HG02943 (cell line): Measurements from ENCODE around the gene RBM6.
"Not testable (repeated sequence)": the region's sequence is repeated elsewhere in the genome, so short reads cannot be mapped to it uniquely, and the experiment has no call there.

ENCODE experiments used
- ATAC-seq: cut with Tn5 transposase; IDR thresholded peaks from one replicate; pipeline ENCODE4 v1.9.1; 2021; ENCODE audit warnings: mild to moderate bottlenecking, low read depth, moderate library complexity; ENCODE audit not compliant: unreplicated experiment

RBM6 gene, protein sequence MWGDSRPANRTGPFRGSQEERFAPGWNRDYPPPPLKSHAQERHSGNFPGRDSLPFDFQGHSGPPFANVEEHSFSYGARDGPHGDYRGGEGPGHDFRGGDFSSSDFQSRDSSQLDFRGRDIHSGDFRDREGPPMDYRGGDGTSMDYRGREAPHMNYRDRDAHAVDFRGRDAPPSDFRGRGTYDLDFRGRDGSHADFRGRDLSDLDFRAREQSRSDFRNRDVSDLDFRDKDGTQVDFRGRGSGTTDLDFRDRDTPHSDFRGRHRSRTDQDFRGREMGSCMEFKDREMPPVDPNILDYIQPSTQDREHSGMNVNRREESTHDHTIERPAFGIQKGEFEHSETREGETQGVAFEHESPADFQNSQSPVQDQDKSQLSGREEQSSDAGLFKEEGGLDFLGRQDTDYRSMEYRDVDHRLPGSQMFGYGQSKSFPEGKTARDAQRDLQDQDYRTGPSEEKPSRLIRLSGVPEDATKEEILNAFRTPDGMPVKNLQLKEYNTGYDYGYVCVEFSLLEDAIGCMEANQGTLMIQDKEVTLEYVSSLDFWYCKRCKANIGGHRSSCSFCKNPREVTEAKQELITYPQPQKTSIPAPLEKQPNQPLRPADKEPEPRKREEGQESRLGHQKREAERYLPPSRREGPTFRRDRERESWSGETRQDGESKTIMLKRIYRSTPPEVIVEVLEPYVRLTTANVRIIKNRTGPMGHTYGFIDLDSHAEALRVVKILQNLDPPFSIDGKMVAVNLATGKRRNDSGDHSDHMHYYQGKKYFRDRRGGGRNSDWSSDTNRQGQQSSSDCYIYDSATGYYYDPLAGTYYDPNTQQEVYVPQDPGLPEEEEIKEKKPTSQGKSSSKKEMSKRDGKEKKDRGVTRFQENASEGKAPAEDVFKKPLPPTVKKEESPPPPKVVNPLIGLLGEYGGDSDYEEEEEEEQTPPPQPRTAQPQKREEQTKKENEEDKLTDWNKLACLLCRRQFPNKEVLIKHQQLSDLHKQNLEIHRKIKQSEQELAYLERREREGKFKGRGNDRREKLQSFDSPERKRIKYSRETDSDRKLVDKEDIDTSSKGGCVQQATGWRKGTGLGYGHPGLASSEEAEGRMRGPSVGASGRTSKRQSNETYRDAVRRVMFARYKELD

DNA sequence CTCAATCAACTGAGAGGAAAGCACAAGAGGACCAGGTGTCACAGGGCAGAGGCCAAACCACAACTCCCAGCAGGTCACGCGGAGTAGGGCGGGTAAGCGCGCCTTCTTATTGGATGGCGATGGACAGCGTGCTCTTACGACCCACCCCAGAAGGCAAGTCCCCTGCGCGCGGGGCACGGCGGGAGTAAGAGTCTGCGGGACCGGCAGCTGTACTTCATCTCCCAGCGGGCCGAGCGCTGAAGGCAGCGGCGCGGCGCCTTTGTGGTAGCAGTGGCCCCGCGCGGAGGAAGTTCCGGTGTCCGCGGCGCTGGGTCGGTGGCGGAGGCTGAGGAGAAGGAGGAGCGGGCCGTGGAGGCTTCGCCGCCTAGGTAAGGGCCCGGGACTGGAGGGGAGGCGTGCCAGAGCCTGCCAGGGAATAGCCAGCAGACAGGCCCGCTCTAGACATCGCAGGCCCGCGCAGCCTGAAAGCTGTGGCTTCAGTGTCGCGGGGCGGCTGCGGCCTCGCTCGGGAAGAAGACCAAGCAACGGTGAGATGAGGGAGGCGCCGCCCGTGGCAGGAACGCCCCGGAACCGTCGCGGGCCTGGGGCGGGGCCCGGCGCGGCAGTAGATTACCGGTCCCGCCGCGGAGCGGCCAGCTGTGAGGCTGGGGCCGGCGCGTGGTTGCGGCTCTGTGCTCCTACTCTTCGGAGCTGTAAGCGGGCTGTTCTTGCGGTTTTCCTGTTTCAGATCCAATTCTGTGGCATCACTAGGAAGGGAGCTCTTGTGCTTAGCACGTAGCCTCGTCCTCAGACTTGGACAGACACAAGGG is at the start of gene RBM6:
TSS of gene RBM6 (plus strand) at position 293 of the 809 bp plus-strand sequence. CDS start 22,492 bp downstream, outside the sequence.
- ATAC-seq, result peak; percentile 85

DNA sequence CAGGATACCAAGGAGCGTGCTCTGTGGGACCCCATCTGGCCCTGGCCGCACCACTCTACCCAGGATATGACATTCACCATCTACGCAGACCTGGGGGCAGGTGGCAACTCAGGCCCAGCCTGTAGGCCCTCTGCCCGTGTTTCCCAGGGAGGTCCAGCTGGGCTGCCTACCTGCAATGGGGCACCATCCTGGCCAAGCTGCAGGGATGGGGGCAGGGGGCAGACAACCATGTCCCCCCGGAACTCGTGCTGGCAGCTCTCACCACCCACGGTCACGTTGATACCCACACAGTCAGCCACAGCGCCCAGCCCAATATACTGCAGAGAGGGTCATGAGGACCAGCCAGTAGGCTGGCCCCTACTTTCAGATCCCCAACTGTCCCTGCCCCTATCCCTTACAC is 44.2 kb upstream of the RBM6 start:
- ATAC-seq, result no peak

DNA sequence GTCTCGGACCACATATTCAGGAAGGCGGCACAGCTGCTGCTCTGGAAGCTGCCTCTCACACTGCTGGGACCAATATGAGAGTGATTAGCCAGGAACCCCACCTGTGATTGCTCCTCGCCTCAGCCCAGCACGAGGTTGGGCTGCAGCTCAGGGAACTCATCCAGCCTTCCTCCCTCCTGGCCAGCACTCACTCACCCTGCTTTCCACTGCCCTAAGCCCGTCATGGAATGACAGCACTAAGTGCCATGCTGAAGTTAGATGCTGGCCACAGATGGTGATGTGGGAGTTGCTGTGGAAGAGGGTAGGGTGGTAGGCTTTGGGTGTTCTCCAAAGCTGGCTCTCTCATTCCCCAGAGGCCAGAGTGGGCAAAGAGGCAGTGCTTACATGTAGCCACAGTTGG is 43.6 kb upstream of the RBM6 start:
- no peak for ATAC-seq

DNA sequence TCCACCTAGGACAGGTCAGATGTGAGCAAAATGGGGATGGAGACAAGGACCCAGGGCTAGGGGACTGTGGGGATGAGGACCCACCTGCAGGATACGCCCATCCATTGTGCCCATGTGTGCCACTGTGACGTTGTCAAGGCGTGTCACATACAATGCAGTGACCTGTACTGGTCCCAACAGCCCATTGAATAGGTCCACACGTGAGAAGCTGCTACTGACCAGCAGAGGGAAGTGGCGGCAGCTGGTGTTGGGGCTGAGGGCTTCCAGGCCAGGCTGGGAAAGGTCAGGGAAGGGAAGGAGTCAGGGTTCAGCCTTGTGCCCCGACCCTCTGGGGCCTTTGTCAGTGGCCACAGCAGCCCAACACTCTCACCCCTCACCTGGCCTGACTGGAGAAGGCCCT is 41.0 kb upstream of the RBM6 start:
- ATAC-seq, result no peak

DNA sequence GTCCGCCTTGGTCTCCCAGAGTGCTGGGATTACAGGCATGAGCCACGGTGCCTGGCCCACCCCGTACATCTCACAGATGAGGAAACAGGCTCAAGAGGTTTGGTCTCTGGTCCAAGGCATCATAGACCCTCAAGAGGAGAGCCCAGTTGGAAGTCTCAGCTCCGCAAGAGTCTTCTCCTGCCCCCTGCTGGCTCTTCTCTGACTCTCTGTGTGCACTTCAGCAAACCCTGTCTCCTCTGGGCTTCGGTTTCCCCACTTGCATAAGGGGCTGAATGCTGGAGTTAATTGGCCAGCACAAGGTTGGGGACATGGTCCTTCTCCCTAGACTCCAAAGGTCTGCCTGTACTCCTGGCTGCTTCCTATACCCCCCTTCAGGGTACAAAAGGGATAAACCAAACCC is 40.1 kb upstream of the RBM6 start:
- no peak for ATAC-seq

DNA sequence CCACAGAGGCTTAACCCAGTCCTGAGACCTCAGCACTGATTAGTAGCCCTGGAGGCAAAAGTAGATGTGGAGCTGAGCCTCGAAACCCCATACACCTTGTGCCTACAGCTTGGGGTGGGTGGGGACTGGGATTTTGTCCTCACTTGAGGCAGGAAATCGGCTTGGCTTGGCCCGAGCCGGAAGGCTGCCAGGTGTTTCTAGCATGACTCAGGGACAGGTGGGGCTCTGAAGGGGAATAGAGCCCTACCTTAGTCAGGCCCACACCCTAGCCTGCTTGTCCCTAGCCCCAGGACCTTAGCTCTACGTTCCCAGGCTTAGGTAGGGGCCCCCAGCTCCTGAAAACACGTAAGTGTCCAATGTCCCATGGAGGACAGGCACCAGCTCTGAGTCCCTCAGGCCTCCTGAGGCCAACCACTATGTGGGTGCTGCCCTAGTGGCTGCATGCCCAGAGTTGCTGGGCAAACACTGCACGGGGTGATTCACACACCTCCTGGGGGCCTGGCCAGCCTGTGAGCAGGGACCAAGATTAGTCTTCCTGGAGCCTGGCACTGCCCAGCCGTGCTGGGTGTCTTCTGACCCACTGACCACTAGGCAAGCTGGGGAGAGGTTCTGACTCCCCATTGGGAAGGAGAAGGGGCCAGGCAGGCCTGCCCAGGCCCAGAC is 39.3 kb upstream of the RBM6 start:
- ATAC-seq, result no peak

DNA sequence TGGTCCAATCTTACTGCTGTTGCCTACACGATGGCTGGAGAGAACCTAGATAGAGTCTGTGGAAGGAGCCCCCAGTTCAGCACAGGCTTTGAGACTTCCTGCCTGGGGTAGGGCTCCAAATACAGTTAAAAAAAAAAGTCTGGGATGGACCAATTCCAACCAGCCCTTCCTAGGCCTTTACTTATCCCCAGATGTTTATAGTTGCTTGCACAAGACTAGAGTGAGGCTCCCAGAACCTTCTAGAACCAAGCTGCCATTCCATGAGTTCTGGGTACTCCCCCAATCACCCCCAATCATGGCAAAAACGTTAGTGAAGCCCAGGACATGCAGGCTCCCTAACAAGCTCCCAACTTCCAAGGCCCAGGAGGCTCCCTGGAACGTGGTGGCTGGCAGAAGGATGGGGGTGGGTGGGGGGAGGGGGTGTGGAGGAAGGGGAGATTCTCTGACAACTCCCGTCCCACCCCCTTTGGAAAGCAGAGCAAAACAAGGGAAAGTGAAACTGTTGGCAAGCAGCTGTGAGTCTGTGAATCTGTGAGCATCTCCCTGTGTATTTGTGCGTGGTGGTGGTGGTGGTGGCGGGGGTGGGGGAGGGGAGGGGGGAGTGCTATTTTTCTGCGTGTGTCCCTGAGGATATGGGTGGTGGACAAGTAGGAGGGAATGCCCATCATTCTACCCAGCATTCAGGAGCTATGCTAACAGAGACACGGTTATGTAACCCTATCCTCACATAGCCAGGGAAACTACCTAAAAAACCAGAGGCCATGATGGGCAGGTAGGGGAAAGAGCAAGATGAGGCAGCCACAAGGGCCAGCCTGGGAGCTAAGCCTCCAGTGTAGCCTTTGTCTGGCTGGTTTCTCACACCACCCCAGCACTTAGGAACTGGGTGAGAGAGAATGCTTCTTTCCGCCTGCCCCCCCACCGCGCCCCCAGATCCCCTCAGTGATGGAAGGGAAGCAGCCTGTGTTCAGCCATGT is 38.3 kb upstream of the RBM6 start:
- no peak for ATAC-seq

DNA sequence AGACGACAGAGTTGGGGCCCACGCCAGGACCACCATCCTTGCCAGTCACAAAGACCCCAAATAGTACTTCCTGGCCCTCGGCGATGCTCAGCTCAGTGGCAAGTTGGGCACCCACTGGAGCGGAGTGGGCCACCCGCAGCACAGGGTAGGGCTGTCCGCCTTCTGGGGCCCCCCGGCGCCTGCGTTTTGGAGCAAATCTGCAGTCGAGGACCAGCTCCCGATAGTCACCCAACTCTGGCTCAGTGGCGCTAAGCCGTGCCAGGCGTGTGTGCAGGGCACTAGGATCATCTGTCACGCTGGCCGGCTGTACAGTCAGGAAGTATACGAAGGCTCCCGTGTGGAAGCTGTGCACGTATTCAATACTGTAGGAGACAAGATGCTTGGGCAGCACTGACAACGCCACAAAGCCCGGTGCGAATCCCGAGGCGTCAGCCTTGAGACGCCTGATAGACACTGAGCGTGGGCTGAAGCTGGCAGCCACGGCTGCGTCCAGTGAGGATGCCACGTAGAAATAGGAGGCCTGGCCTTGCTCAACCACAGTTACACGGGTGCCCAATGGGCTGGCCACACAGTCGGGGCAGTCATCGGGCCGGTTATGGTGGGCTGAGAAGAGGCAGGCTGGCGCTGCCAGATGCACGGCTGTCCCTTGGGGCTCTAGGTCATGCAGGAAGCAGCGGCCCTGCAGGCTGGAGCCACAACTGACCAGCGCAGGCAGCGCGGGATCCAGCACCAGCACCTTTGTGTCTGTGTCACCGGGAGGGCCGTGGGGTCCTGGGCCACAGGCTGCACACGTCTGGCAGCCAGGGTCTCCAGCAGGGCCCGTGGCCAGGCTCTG is 37.2 kb upstream of the RBM6 start:
- ATAC-seq, result no peak

DNA sequence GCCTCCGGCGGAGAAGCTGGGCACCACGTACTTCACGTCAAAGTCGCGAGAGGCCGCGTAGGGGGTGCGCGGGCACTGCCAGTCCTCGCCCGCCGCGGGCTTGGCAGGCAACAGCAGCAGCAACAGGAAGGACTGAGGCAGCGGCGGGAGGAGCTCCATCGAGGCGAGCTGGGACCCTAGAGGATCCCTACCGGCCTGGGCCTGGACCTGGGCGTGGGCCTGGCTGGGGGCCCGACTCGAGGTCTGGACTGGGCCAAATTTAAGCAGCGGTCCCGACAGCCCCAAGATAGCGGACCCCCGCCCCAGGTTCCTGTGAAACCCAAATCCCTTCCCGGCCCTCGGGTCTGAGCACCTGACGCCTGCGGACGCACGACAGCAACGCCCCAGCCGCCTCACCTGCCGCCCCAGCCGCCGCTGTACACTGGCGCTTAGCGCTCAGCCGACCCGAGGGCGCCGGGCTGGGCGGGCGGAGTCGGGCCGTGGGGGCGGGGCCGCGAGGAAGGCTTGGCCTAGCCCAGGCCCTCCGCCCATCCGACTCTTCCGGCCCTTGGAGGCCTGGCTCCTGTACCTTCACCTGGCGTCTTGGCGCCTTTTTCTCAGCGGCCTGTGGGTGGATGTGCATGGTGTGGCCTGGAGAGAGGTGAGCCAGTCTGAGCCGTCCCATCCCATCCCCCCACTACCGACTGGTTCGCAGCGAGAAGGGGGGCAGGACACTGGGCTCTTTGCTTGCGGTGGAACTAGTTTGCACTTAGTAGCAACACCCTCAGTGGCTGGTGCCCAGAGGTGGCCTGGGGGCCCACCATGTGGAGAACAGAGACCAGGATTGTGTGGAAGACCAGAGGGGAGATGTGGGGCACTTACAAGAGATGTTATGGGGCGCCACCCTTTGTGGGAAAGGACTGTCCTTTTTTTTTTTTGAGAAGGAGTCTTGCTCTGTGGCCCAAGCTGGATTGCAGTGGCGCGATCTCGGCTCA is 36.2 kb upstream of the RBM6 start, which contains the start of gene MST1R:
TSS of gene MST1R (minus strand) at position 423 of the 974 bp plus-strand sequence. CDS start at position 159, 264 bp downstream.
- peak; percentile 57 for ATAC-seq

DNA sequence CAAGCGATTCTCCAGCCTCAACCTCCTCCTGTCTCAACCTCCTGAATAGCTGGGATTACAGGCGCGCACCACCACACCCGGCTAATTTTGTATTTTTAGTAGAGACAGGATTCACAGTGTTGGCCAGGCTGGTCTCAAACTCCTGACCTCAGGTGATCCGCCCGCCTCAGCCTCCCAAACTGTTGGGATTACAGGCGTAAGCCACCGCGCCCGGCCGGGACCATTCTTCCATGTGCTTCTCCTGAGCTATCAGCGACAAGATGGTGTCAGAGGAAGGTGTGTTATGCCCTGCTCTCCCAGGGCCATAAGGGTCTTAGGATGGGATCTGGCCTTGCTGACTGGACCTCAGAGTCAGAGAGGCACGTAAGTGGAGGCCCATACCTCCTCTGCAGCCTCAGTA is 35.5 kb upstream of the RBM6 start:
- not testable (repeated sequence) for ATAC-seq

DNA sequence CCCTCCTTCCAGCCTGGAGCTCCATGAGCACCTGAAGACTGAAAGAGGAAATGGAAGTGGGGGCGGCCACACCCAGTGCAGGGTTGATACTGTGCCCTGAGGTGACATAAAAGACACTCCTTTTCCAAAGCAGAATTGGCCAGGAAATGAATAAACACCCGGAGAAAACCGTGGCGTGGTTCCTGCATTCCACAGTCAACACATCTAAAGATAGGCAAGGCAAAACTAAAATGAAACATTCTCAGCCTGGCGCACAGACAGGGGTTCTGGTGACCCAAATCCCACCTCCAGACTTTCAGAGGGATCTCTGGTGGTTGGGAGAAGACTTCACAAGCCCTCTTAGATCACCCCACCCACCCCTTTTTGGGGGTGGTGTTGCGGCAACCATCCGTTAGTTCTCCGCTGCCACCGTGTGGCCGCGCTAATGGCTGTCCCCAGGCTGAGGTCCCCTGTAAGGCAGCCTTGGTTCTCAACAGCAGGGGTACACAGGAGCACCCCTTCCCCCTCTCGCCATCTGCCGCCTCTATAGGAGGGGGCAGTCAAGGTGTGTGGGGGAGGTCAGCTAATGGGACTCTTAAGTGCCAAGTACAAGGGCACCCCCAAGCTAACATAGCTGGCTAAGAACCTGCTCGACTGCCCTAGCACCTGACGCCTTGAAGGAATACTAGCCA is 33.7 kb upstream of the RBM6 start:
- ATAC-seq, result no peak

DNA sequence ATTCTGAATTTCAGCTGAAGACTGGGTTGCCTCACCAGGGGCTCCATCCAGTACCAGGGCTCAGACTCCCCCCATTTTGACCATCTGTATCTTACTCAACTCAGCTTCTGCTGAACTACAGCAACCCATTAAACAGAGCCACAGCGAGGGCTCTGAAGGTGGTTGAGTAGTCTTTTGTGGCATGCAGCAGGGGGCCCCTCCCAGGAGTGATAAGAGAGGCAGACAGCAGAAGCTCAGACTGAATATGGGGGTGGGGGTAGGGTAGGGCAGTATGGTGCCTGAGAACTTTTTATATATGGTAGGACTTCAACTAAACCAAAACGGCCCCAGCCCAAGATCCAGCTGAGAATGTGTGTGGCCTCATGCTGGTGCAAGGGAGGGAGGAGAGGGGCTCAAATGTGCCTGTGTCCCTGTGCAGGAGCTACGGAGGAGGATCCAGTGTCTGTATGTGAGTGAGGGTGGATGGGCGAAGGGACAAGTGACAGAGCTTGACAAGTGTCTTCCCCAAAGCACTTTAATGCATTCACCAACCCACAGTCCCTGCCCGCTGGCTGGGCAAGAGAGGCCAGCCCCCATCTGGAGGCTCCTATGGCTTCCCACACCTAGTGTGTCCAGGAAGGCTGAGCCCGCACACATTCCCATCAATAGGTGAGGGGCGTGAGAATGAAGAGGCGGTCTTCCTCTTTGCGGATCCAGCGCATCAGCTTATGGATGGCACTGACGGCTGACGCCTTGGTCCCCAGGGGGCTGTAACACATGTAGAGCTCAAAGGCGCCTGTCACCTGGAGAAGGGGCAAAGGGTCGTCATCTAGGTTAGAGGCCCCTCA is 31.4 kb upstream of the RBM6 start:
- no peak for ATAC-seq

DNA sequence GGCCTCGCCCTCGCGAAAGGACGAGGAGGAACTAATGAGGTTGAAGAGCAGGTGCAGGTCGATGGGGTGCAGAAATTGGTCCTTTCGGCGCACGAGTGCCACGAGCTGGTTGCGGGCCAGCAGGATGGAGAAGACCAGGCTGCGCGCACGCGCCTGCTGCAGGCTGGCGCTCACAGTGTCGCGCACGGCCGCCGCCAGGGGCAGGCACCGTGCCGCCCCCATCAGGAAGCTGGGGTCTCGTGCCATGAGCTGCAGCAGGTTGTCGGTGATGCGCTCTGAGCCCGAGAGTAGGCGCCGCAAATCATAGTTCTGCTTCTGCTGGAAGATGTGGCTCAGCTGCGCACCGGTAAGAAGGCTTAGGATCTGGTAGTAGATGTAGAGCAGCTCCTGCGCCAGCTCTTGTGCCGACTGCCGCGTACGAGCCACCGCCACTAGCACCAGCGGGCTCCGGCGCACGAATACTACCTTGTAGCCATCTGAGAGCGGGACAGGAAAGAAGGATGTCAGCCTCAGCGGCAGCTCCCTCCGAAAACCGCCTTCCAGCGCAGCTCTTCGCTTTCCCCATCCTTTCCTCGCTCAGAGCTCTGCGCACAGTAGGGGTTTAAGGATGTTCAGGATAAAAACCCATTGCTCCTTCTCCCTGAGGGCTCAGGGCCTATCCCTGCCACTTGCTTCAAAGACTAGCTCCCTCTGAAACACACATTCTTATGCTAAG is 29.4 kb upstream of the RBM6 start:
- no peak for ATAC-seq

DNA sequence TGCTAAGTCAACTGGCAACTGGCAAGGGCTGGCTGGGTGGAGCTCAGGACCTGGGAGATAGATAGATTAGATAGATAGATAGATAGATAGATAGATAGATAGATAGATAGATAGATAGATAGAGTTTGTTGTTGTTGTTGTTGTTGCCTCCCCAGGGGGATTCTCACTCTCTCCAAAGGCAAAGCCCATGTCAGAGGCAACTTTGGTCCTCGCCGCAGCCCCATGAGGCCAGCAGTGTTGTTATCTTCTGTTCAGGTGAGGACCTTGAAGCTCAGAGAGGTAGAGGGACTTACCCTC is 28.9 kb upstream of the RBM6 start:
- ATAC-seq, result no peak

DNA sequence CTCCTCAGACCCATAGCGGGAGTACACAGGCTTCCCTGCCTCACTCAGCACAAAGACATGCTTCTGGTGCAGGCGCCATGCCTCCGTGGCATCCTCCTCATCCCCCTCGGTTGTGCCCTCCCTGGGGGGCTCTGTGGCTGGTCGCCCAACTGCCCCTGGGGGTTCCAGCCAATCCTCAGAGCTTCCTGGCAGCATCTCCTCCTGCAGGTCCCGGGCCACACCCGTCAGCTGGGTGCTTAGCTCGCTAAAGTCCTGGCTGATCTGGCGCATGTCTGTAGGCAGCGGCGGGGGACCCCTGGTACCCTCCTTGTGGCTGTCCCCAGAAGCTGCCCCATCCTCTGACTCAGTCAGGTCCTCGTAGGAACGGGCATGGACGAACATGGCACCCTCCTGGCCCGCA is 28.3 kb upstream of the RBM6 start:
- ATAC-seq, result no peak
